H9 (cell line): ENCODE measurements around the gene DBNL. TPM values are rescaled to one million over a fixed set of nuclear protein-coding genes. Genes with fewer than 3 reads are reported as not detected.
"Not testable (repeated sequence)": the region's sequence is repeated elsewhere in the genome, so short reads cannot be mapped to it uniquely, and the experiment has no call there.

Experiments used
- DNase-seq: peaks from one replicate; pipeline ENCODE4 v3.0.0-alpha.2; 2017
- H2AFZ ChIP-seq: one replicate; pipeline ENCODE4 v1.6.1; 2013; ENCODE audit warnings: mild to moderate bottlenecking, low read length, control low read depth, moderate library complexity
- H2AK5ac ChIP-seq: 2 replicates; pipeline ENCODE4 v1.6.1; 2013; ENCODE audit warnings: low read length, control low read depth, mixed read lengths; ENCODE audit not compliant: insufficient read length
- H2BK120ac ChIP-seq: one replicate; pipeline ENCODE4 v1.6.1; 2013; ENCODE audit warnings: low read depth, mild to moderate bottlenecking, low read length, control low read depth, inconsistent platforms; ENCODE audit not compliant: poor library complexity, severe bottlenecking
- H2BK12ac ChIP-seq: 2 replicates; pipeline ENCODE4 v1.6.1; 2013; ENCODE audit warnings: low read length, control low read depth, mixed read lengths, low read depth; ENCODE audit not compliant: insufficient read length
- H2BK15ac ChIP-seq: 2 replicates; pipeline ENCODE4 v1.6.1; 2013; ENCODE audit warnings: low read depth, low read length, control low read depth
- H2BK20ac ChIP-seq: one replicate; pipeline ENCODE4 v1.6.1; 2013; ENCODE audit warnings: low read depth, mild to moderate bottlenecking, low read length, control low read depth, inconsistent platforms; ENCODE audit not compliant: poor library complexity, severe bottlenecking
- H2BK5ac ChIP-seq: 2 replicates; pipeline ENCODE4 v1.6.1; 2013; ENCODE audit warnings: low read length, control low read depth, mixed read lengths; ENCODE audit not compliant: insufficient read length
- H3K14ac ChIP-seq: 2 replicates; pipeline ENCODE4 v1.6.1; 2013; ENCODE audit warnings: low read length, control low read depth; ENCODE audit not compliant: insufficient read depth
- H3K18ac ChIP-seq: 2 replicates; pipeline ENCODE4 v1.6.1; 2013; ENCODE audit warnings: low read depth, mild to moderate bottlenecking, mixed read lengths, low read length, control low read depth; ENCODE audit not compliant: insufficient read length
- H3K23ac ChIP-seq: 2 replicates; pipeline ENCODE4 v1.6.1; 2013; ENCODE audit warnings: low read length, control low read depth, mixed read lengths, low read depth; ENCODE audit not compliant: insufficient read length
- H3K23me2 ChIP-seq: 2 replicates; pipeline ENCODE4 v1.6.1; 2013; ENCODE audit warnings: low read depth, mild to moderate bottlenecking, mixed read lengths, low read length, control low read depth; ENCODE audit not compliant: insufficient read length, poor library complexity, severe bottlenecking
- H3K27ac ChIP-seq: 2 replicates; pipeline ENCODE4 v1.5.1; 2013; ENCODE audit warnings: low read length, control low read depth, mixed read lengths, low read depth; ENCODE audit not compliant: insufficient read length
- H3K27me3 ChIP-seq: 2 replicates; pipeline ENCODE4 v1.6.1; 2013; ENCODE audit warnings: low read length, control low read depth, inconsistent platforms; ENCODE audit not compliant: insufficient read depth
- H3K4ac ChIP-seq: 2 replicates; pipeline ENCODE4 v1.6.1; 2013; ENCODE audit warnings: low read depth, mild to moderate bottlenecking, control low read depth, inconsistent platforms, low read length, moderate library complexity
- H3K4me1 ChIP-seq: 2 replicates; pipeline ENCODE4 v1.6.1; 2013; ENCODE audit warnings: low read length, control low read depth, inconsistent platforms; ENCODE audit not compliant: insufficient read depth
- H3K4me2 ChIP-seq: 2 replicates; pipeline ENCODE4 v1.6.1; 2013; ENCODE audit warnings: low read length, control low read depth, mixed read lengths; ENCODE audit not compliant: insufficient read length, insufficient read depth
- H3K56ac ChIP-seq: 2 replicates; pipeline ENCODE4 v1.6.1; 2013; ENCODE audit warnings: low read depth, mild to moderate bottlenecking, mixed read lengths, low read length, control low read depth; ENCODE audit not compliant: insufficient read length
- H3K79me1 ChIP-seq: 2 replicates; pipeline ENCODE4 v1.6.1; 2013; ENCODE audit warnings: low read depth, mild to moderate bottlenecking, moderate library complexity, low read length, control low read depth, inconsistent platforms; ENCODE audit not compliant: insufficient read depth, poor library complexity, severe bottlenecking
- H3K79me2 ChIP-seq: 2 replicates; pipeline ENCODE4 v1.6.1; 2013; ENCODE audit warnings: low read length, control low read depth, inconsistent platforms; ENCODE audit not compliant: insufficient read depth
- H3K9ac ChIP-seq: 2 replicates; pipeline ENCODE4 v1.6.1; 2013; ENCODE audit warnings: low read length, control low read depth, mixed read lengths; ENCODE audit not compliant: insufficient read length; ENCODE audit errors: extremely low read depth
- H3K9me3 ChIP-seq: one replicate; pipeline ENCODE4 v1.6.1; 2013; ENCODE audit warnings: low read depth, low read length, inconsistent platforms; ENCODE audit not compliant: control insufficient read depth
- H3T11ph ChIP-seq: one replicate; pipeline ENCODE4 v1.6.1; 2013; ENCODE audit warnings: mild to moderate bottlenecking, low read length, control low read depth, inconsistent platforms
- H4K20me1 ChIP-seq: one replicate; pipeline ENCODE4 v1.6.1; 2013; ENCODE audit not compliant: control insufficient read depth, insufficient read length, insufficient read depth
- H4K5ac ChIP-seq: 2 replicates; pipeline ENCODE4 v1.6.1; 2013; ENCODE audit warnings: low read depth, mild to moderate bottlenecking, mixed read lengths, low read length, control low read depth; ENCODE audit not compliant: insufficient read length
- H4K8ac ChIP-seq: replicated peaks from 2 replicates; pipeline ENCODE4 v1.6.1; 2013; ENCODE audit warnings: low read length, control low read depth, mixed read lengths, low read depth; ENCODE audit not compliant: insufficient read length
- H4K91ac ChIP-seq: 2 replicates; pipeline ENCODE4 v1.6.1; 2013; ENCODE audit warnings: low read depth, mild to moderate bottlenecking, moderate library complexity, mixed read lengths, low read length, control low read depth; ENCODE audit not compliant: insufficient read length
- H3K27ac Mint-ChIP-seq, 3 experiments: 2 replicates in 2 of 3; 3 replicates in 1 of 3; pipeline ENCODE4 v1.8.0; 2020 to 2021; ENCODE audit warnings: mixed read lengths in 3 of 3, mild to moderate bottlenecking in 1 of 3, moderate library complexity in 1 of 3
- H3K27me3 Mint-ChIP-seq: 2 replicates; pipeline ENCODE4 v1.8.0; 2021; ENCODE audit warnings: low read depth, mild to moderate bottlenecking, moderate library complexity, mixed read lengths
- H3K36me3 Mint-ChIP-seq, 3 experiments: 2 replicates in 2 of 3; 3 replicates in 1 of 3; pipeline ENCODE4 v1.8.0; 2020 to 2021; ENCODE audit warnings: low read depth in 3 of 3, mixed read lengths in 3 of 3; ENCODE audit not compliant: insufficient read depth in 1 of 3
- H3K4me1 Mint-ChIP-seq, 2 experiments: 2 replicates each; pipeline ENCODE4 v1.8.0; 2020; ENCODE audit warnings: mixed read lengths in 2 of 2
- H3K4me3 Mint-ChIP-seq, 2 experiments: 2 replicates in 1 of 2; 3 replicates in 1 of 2; pipeline ENCODE4 v1.8.0; 2020 to 2021; ENCODE audit warnings: mild to moderate bottlenecking in 2 of 2, mixed read lengths in 2 of 2, moderate library complexity in 1 of 2
- H3K9me3 Mint-ChIP-seq, 2 experiments: 2 replicates in 1 of 2; 3 replicates in 1 of 2; pipeline ENCODE4 v1.8.0; 2020; ENCODE audit warnings: mild to moderate bottlenecking in 2 of 2, mixed read lengths in 2 of 2, moderate library complexity in 1 of 2
- WGBS: extraction: QIAGEN DNeasy Blood & Tissue Kit; methylation state at CpG from one replicate; pipeline ENCODE4 v1.1.7; 2013; ENCODE audit warnings: missing lambda C conversion rate, low lambda C conversion rate, mixed read lengths; ENCODE audit not compliant: insufficient read length; ENCODE audit errors: extremely low coverage; 5-methylcytosine and 5-hydroxymethylcytosine counted together
- total RNA-seq: library from RNA; stranded (reverse); gene quantifications from 2 replicates; pipeline ENCODE4 v1.2.1, GENCODE V29; 2021

The DBNL gene
- total RNA-seq, 1 experiment from 2014 or later: 51.3 TPM

DNA sequence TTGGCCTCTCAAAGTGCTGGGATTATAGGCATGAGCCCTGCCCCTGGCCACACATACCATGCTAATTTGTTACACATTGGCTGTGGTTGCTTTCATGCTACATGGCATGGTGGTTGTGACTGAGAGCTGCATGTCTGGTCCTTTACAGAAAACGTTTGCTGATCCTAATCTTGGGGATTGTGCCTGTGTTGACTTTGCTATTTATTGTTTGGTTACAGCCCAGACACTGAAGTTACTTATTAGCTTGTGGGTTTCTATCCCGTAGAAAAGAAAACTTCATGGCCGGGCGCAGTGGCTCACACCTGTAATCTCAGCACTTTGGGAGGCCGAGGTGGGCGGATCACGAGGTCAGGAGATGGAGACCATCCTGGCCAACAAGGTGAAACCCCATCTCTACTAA is 22.4 kb upstream of the DBNL start:
- not testable (repeated sequence) for H3K9me3 Mint-ChIP-seq, H3K4me2 ChIP-seq, H2BK5ac ChIP-seq, H3K23ac ChIP-seq, H3T11ph ChIP-seq, H2AK5ac ChIP-seq, H3K4ac ChIP-seq, H2AFZ ChIP-seq, H3K14ac ChIP-seq, H3K23me2 ChIP-seq, H4K8ac ChIP-seq, H4K5ac ChIP-seq, H3K56ac ChIP-seq, H2BK12ac ChIP-seq, H4K91ac ChIP-seq, H3K4me1 ChIP-seq, H3K18ac ChIP-seq, H2BK120ac ChIP-seq, H2BK20ac ChIP-seq, H3K27me3 ChIP-seq, H3K79me1 ChIP-seq, H3K27ac ChIP-seq, H3K4me3 Mint-ChIP-seq, DNase-seq, H3K79me2 ChIP-seq, H3K9me3 ChIP-seq, H2BK15ac ChIP-seq, H3K36me3 Mint-ChIP-seq, H3K27ac Mint-ChIP-seq, H3K4me1 Mint-ChIP-seq, H4K20me1 ChIP-seq, H3K9ac ChIP-seq
- H3K27me3 Mint-ChIP-seq: peaks cover 10% of the 10 kb centered on the region
- no CpG with 5 or more reads among the region's 7 CpGs for WGBS

DNA sequence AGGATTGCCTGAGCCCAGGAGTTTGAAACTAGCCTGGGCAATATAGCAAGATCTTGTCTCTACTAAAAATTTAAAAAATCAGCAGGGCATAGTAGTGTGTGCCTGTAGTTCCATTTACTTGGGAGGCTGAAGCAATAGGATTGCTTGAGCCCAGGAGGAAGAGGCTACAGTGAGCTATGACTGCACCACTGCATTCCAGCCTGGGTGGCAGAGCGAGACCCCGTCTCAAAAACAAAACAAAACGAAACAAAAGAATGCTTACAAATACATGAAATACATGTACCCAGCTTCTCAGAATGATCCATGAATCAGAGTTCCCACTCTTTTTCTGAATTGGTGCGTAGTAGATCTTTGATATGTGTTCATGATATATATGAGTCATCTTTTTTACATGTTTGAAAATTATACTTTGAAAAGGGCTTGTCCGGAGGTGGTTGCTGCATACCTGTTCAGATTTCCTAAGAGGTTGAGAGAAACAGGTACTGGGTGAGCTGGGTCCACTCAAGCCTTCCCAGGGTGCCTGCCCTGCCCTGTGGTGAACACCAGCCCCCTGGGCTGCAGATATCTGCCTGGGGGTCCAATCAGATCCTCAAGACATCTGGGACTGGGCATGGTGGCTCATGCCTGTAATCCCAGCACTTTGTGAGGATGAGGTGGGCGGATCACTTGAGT is 21.6 kb upstream of the DBNL start:
- H2BK5ac ChIP-seq, H3K4me1 ChIP-seq, H3K4me3 Mint-ChIP-seq, H3K14ac ChIP-seq, H2BK120ac ChIP-seq, H3K27ac ChIP-seq, H3K4me1 Mint-ChIP-seq, H4K5ac ChIP-seq, H2BK20ac ChIP-seq, H3K9me3 Mint-ChIP-seq, H3K9ac ChIP-seq, H4K91ac ChIP-seq, H3K79me1 ChIP-seq, H3K36me3 Mint-ChIP-seq, H4K8ac ChIP-seq, DNase-seq, H3K56ac ChIP-seq, H3K18ac ChIP-seq, H3K23me2 ChIP-seq, H4K20me1 ChIP-seq, H3K79me2 ChIP-seq, H2BK12ac ChIP-seq, H3K4ac ChIP-seq, H3K27ac Mint-ChIP-seq, H3K9me3 ChIP-seq, H3K23ac ChIP-seq, H3K27me3 ChIP-seq, H2BK15ac ChIP-seq, H2AK5ac ChIP-seq, H3T11ph ChIP-seq, H3K4me2 ChIP-seq, H2AFZ ChIP-seq: not testable (repeated sequence)
- H3K27me3 Mint-ChIP-seq: peaks cover 11% of the 10 kb centered on the region
- no CpG with 5 or more reads among the region's 6 CpGs for WGBS
